DOHH2 (cell line): ENCODE results near the gene P2RY6.
A peak's percentile ranks its signal among the peaks of the same experiment; 100 is the strongest.

Experiments used
- H3F3A ChIP-seq: fragments of 200-600 bp; sonication (generic), shearing (Covaris generic); 2 replicates; pipeline ENCODE4 v1.6.0; 2016; ENCODE audit warnings: antibody characterized with exemption, mild to moderate bottlenecking; ENCODE audit not compliant: control insufficient read depth, insufficient read depth
- H3K27ac ChIP-seq: fragments of 200-600 bp; sonication (generic); 2 replicates; pipeline ENCODE4 v1.5.1; 2014; ENCODE audit warnings: low read depth, mild to moderate bottlenecking, low read length, moderate library complexity
- H3K27me3 ChIP-seq: fragments of 200-600 bp; sonication (generic); 2 replicates; pipeline ENCODE4 v1.6.1; 2014; ENCODE audit warnings: mild to moderate bottlenecking, low read length, mixed read lengths; ENCODE audit not compliant: control insufficient read depth
- H3K36me3 ChIP-seq: fragments of 200-600 bp; sonication (generic); 2 replicates; pipeline ENCODE4 v1.6.1; 2014; ENCODE audit warnings: mild to moderate bottlenecking, low read length, moderate library complexity, mixed read lengths; ENCODE audit not compliant: control insufficient read depth
- H3K4me1 ChIP-seq: fragments of 200-600 bp; sonication (generic); 2 replicates; pipeline ENCODE4 v1.6.1; 2014; ENCODE audit warnings: mild to moderate bottlenecking, low read length, mixed read lengths; ENCODE audit not compliant: control insufficient read depth
- H3K4me2 ChIP-seq: fragments of 200-600 bp; sonication (generic); 2 replicates; pipeline ENCODE4 v1.6.0; 2014; ENCODE audit warnings: mild to moderate bottlenecking, low read length, moderate library complexity
- H3K4me3 ChIP-seq: fragments of 200-600 bp; sonication (generic); 2 replicates; pipeline ENCODE4 v1.5.1; 2014; ENCODE audit warnings: mild to moderate bottlenecking, low read length, mixed read lengths
- H3K79me2 ChIP-seq: fragments of 200-600 bp; sonication (generic); 2 replicates; pipeline ENCODE4 v1.6.1; 2014; ENCODE audit warnings: mild to moderate bottlenecking, low read length, mixed read lengths; ENCODE audit not compliant: control insufficient read depth
- H3K9me2 ChIP-seq: fragments of 200-600 bp; sonication (generic); replicated peaks from 2 replicates; pipeline ENCODE4 v1.6.1; 2014; ENCODE audit warnings: mild to moderate bottlenecking, low read length, mixed read lengths; ENCODE audit not compliant: control insufficient read depth
- H3K9me3 ChIP-seq: fragments of 200-600 bp; sonication (generic); 2 replicates; pipeline ENCODE4 v1.6.1; 2014; ENCODE audit warnings: antibody characterized with exemption, low read length, mixed read lengths; ENCODE audit not compliant: control insufficient read depth, insufficient read depth
- H4K20me1 ChIP-seq: fragments of 200-600 bp; sonication (generic); 2 replicates; pipeline ENCODE4 v1.6.0; 2014; ENCODE audit warnings: low read depth, mild to moderate bottlenecking, antibody characterized with exemption, low read length, moderate library complexity; ENCODE audit not compliant: control insufficient read depth, insufficient read depth
- EZH2phosphoT487 ChIP-seq: fragments of 200-600 bp; sonication (generic); IDR thresholded peaks from 2 replicates; pipeline ENCODE4 v1.6.1; 2017; ENCODE audit warnings: borderline replicate concordance, mild to moderate bottlenecking, antibody characterized with exemption, low read length, moderate library complexity, mixed read lengths
- TF ChIP-seq, protein P1 (sequence below): fragments of 200-600 bp; sonication (generic); IDR thresholded peaks from one replicate; pipeline ENCODE4 v1.5.1; 2014; ENCODE audit warnings: antibody characterized with exemption, mild to moderate bottlenecking, low read depth, low read length; ENCODE audit not compliant: poor library complexity, severe bottlenecking

The P2RY6 gene

GRCh38 chr11:73306977-73307322 lies 34.8 kb downstream of the P2RY6 start:
- Histone ChIP-seq H3K4me1 (peaks cover 24% of the 10 kb centered on the region), H4K20me1 (no peaks in the 10 kb centered on the region), H3K79me2 (no peaks in the 10 kb centered on the region), H3K36me3 (no peaks in the 10 kb centered on the region), H3F3A (no peaks in the 10 kb centered on the region), H3K27ac (no peak overlapping the region), H3K4me3 (peak overlapping the region; percentile 86), H3K9me3 (no peaks in the 10 kb centered on the region), H3K27me3 (peaks cover 23% of the 10 kb centered on the region), H3K4me2 (peak overlapping the region; percentile 87), H3K9me2 (no peaks in the 10 kb centered on the region)
- TF ChIP-seq EZH2phosphoT487 = no peak
- TF ChIP-seq, protein P1, sequence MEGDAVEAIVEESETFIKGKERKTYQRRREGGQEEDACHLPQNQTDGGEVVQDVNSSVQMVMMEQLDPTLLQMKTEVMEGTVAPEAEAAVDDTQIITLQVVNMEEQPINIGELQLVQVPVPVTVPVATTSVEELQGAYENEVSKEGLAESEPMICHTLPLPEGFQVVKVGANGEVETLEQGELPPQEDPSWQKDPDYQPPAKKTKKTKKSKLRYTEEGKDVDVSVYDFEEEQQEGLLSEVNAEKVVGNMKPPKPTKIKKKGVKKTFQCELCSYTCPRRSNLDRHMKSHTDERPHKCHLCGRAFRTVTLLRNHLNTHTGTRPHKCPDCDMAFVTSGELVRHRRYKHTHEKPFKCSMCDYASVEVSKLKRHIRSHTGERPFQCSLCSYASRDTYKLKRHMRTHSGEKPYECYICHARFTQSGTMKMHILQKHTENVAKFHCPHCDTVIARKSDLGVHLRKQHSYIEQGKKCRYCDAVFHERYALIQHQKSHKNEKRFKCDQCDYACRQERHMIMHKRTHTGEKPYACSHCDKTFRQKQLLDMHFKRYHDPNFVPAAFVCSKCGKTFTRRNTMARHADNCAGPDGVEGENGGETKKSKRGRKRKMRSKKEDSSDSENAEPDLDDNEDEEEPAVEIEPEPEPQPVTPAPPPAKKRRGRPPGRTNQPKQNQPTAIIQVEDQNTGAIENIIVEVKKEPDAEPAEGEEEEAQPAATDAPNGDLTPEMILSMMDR = no peak

GRCh38 chr11:73307323-73308002 lies 35.3 kb downstream of the P2RY6 start:
- Histone ChIP-seq H3K4me1 (peaks cover 24% of the 10 kb centered on the region), H3K27me3 (peaks cover 23% of the 10 kb centered on the region), H3F3A (no peaks in the 10 kb centered on the region), H3K36me3 (no peaks in the 10 kb centered on the region), H3K4me3 (peak overlapping the region; percentile 86), H3K9me3 (no peaks in the 10 kb centered on the region), H3K4me2 (peak overlapping the region; percentile 87), H3K9me2 (no peaks in the 10 kb centered on the region), H4K20me1 (no peaks in the 10 kb centered on the region), H3K79me2 (no peaks in the 10 kb centered on the region), H3K27ac (no peak overlapping the region)
- TF ChIP-seq EZH2phosphoT487 = no peak
- TF ChIP-seq, protein P1 = peak; percentile 94

DNA sequence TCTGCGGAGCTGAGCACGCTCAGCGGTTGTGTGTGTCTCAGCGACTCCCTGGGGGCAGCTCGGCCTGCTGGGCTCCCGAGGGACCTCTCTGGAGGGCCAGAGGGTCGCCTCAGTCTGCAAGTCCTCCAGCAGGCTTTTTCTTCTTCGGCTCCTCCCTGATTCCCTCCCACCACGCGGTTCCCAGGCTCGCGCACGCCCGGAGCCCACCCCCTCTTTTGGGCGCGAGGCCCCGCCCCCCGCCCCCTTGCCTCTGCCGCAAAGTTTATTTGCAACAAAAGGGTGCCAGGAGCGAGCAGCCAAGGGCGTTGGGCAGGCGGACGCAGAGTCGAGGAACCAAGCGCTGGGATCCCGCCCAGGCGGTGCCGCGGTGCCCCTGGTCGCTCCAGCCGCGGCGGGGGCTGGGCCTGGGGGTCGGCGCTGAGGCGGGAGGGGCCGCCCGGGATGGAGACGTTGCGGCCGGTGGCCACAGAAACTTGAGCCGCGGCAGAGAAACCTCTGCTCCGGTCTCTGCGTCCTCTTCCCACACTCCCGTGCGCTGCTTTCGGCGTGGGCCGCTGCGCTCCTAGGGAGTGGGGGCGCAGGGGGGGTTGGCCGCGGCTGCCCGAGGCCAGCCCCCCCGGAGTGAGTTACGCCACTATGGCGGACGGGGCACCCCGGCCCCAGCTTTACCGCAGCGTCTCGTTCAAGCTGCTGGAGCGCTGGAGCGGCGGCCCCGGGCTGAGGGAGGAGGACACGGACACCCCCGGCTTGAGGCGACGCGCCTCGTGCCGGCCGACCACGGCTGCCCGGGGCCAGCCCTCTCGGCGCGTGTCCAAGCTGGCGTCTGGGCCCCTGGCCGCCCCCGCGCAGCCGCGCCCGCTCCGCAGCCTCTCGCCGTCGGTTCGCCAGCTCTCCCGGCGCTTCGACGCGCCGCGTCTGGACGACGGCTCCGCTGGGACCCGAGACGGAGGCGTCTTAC lies 36.1 kb downstream of the P2RY6 start, which contains the start of gene ARHGEF17:
ARHGEF17 (plus strand) TSS at position 274 of the 958 bp plus-strand sequence; CDS start at position 637, 363 bp downstream.
- H3K4me3 ChIP-seq = peak within 1 kb of the TSS; percentile 86
- H3K4me2 ChIP-seq = peak within 1 kb of the TSS; percentile 87
- H3K79me2 ChIP-seq = no peaks in the 10 kb centered on the region
- H3K27ac ChIP-seq = no peak within 1 kb of the TSS
- no peaks in the 10 kb centered on the region for H3K36me3 ChIP-seq
- H4K20me1 ChIP-seq = no peaks in the 10 kb centered on the region
- H3K27me3 ChIP-seq = peaks cover 23% of the 10 kb centered on the region
- no peaks in the 10 kb centered on the region for H3K9me3 ChIP-seq
- TF ChIP-seq, protein P1 = no peak
- TF ChIP-seq EZH2phosphoT487 = peak; percentile 89; the same call in 1 of the 2 replicates
- H3F3A ChIP-seq = no peaks in the 10 kb centered on the region
- peaks cover 24% of the 10 kb centered on the region for H3K4me1 ChIP-seq
- H3K9me2 ChIP-seq = no peaks in the 10 kb centered on the region
